HL-60 (cell line): Measurements from ENCODE around the gene PSENEN.

Experiments
- POLR2AphosphoS5 ChIP-seq: IDR thresholded peaks from 2 replicates; pipeline ENCODE4 v1.6.1; 2012; ENCODE audit warnings: low read depth
- TF ChIP-seq, protein P1 (sequence below): IDR thresholded peaks from one replicate; pipeline ENCODE4 v1.5.1; 2011; ENCODE audit warnings: low read length, control low read depth, inconsistent platforms; ENCODE audit not compliant: insufficient read depth

DNA sequence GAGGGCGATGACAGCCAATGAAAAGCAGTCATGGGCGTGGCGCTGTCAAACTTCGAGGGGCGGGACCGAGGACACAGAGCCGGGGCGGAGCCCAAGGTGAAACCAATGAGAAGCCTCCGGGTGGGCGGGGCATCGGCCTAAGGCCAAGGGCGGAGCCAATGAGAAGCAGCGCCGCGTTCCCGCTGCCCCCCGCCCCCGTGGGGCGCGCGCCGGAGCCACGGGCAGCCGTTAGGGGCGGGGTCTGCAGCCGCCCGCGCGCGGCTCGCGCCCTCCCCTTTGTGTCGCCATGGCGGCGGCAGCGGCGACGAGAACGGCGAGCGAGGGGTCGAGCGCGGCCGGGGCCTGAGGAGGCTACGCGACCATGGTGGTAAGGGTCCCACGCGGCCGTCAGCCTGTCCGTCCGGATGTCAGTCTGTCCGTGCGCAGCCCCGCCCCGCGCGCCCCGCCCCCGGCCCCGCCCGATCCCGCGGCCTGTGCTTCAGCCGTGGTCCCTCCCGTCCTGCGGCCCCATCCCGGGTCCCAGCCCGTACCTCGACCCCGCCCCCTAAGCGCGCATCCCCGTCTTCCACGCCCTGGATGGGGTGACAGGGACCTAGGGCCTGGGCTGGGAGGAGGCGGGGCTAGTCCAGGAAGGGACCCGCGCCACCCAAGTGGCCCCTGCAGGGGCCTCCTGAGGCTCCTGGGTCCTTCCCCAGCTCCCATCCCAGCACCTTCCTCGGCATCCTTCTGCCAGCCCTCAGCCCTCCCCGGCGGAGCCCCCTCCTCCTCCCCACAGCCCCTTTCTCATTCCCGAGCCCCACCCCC lies 30.0 kb downstream of the PSENEN start, which contains the start of gene ARHGAP33:
- TF ChIP-seq POLR2AphosphoS5, result no peak
- TF ChIP-seq, protein P1, sequence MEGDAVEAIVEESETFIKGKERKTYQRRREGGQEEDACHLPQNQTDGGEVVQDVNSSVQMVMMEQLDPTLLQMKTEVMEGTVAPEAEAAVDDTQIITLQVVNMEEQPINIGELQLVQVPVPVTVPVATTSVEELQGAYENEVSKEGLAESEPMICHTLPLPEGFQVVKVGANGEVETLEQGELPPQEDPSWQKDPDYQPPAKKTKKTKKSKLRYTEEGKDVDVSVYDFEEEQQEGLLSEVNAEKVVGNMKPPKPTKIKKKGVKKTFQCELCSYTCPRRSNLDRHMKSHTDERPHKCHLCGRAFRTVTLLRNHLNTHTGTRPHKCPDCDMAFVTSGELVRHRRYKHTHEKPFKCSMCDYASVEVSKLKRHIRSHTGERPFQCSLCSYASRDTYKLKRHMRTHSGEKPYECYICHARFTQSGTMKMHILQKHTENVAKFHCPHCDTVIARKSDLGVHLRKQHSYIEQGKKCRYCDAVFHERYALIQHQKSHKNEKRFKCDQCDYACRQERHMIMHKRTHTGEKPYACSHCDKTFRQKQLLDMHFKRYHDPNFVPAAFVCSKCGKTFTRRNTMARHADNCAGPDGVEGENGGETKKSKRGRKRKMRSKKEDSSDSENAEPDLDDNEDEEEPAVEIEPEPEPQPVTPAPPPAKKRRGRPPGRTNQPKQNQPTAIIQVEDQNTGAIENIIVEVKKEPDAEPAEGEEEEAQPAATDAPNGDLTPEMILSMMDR, result no peak
